GM23338 (cell line): ENCODE data around the gene VPS4A. TPM values are rescaled to one million over a fixed set of nuclear protein-coding genes. Genes with fewer than 3 reads are reported as not detected.

Experiments used
- ATAC-seq: fragments of 200-7000 bp; cut with Tn5 transposase; 3 replicates; pipeline ENCODE4 v1.9.1; 2020
- DNase-seq: peaks from one replicate; pipeline ENCODE4 v3.0.0-alpha.2; 2015; ENCODE audit warnings: low spot score
- H2AFZ ChIP-seq: fragments of 200-600 bp; sonication (generic); 2 replicates; pipeline ENCODE4 v1.8.0; 2016; ENCODE audit warnings: antibody characterized with exemption, mild to moderate bottlenecking, moderate library complexity
- H3F3A ChIP-seq: fragments of 200-600 bp; sonication (generic); replicated peaks from 2 replicates; pipeline ENCODE4 v1.8.0; 2017; ENCODE audit warnings: antibody characterized with exemption, mixed run types, low read depth
- H3K27ac ChIP-seq: fragments of 200-600 bp; sonication (generic); 2 replicates; pipeline ENCODE4 v1.6.1; 2016; ENCODE audit warnings: low read depth
- H3K27me3 ChIP-seq: fragments of 200-600 bp; sonication (generic); 2 replicates; pipeline ENCODE4 v1.8.0; 2016; ENCODE audit warnings: mild to moderate bottlenecking, mixed run types, moderate library complexity; ENCODE audit not compliant: insufficient read depth
- H3K36me3 ChIP-seq: fragments of 200-600 bp; sonication (generic); 2 replicates; pipeline ENCODE4 v1.8.0; 2016; ENCODE audit warnings: mild to moderate bottlenecking; ENCODE audit not compliant: insufficient read depth
- H3K4me1 ChIP-seq: fragments of 200-600 bp; sonication (generic); 2 replicates; pipeline ENCODE4 v1.8.0; 2016; ENCODE audit warnings: mild to moderate bottlenecking, moderate library complexity; ENCODE audit not compliant: insufficient read depth
- H3K4me2 ChIP-seq: fragments of 200-600 bp; sonication (generic); 2 replicates; pipeline ENCODE4 v1.7.1; 2017; ENCODE audit warnings: mixed run types
- H3K4me3 ChIP-seq: fragments of 200-600 bp; sonication (generic); 2 replicates; pipeline ENCODE4 v1.6.1; 2016; ENCODE audit warnings: mixed run types
- H3K79me2 ChIP-seq: fragments of 200-600 bp; sonication (generic); replicated peaks from 2 replicates; pipeline ENCODE4 v1.8.0; 2017; ENCODE audit warnings: mild to moderate bottlenecking; ENCODE audit not compliant: insufficient read depth
- H3K9me2 ChIP-seq: fragments of 200-600 bp; sonication (generic); 2 replicates; pipeline ENCODE4 v1.8.0; 2017; ENCODE audit not compliant: insufficient read depth
- H4K20me1 ChIP-seq: fragments of 200-600 bp; sonication (generic); replicated peaks from 2 replicates; pipeline ENCODE4 v1.8.0; 2017; ENCODE audit warnings: mild to moderate bottlenecking; ENCODE audit not compliant: insufficient read depth
- H3K27ac Mint-ChIP-seq: 2 replicates; pipeline ENCODE4 v1.8.0; 2020; ENCODE audit warnings: inconsistent platforms, mild to moderate bottlenecking, moderate library complexity, mixed read lengths
- H3K27me3 Mint-ChIP-seq: 3 replicates; pipeline ENCODE4 v1.8.0; 2022; ENCODE audit warnings: low read depth, mild to moderate bottlenecking, moderate library complexity, mixed read lengths, inconsistent platforms; ENCODE audit not compliant: insufficient read depth, poor library complexity
- H3K36me3 Mint-ChIP-seq: 3 replicates; pipeline ENCODE4 v1.8.0; 2021; ENCODE audit warnings: low read depth, mild to moderate bottlenecking, inconsistent platforms, moderate library complexity, mixed read lengths
- H3K4me1 Mint-ChIP-seq: 3 replicates; pipeline ENCODE4 v1.8.0; 2020; ENCODE audit warnings: mild to moderate bottlenecking, inconsistent platforms, mixed read lengths
- H3K4me3 Mint-ChIP-seq: 3 replicates; pipeline ENCODE4 v1.8.0; 2021; ENCODE audit warnings: moderate library complexity, mild to moderate bottlenecking, inconsistent platforms, mixed read lengths
- H3K9me3 Mint-ChIP-seq: 3 replicates; pipeline ENCODE4 v1.8.0; 2020; ENCODE audit warnings: moderate library complexity, mild to moderate bottlenecking, inconsistent platforms, mixed read lengths
- CREB1 ChIP-seq: fragments of 250-450 bp; sonication (Bioruptor Pico); IDR thresholded peaks from 2 replicates; pipeline ENCODE4 v1.5.0; 2020; ENCODE audit warnings: low read depth, mild to moderate bottlenecking, moderate library complexity
- CTCF ChIP-seq, 2 experiments: fragments of 200-600 bp in 1 of 2; sonication (generic) in 1 of 2; conservative IDR thresholded peaks; 2 replicates each; pipeline versions ENCODE4 v1.5.1 to v1.6.1; 2016 to 2017; ENCODE audit warnings: antibody characterized with exemption in 2 of 2, low read depth in 2 of 2, mild to moderate bottlenecking in 2 of 2, moderate library complexity in 1 of 2
- ETS1 ChIP-seq: IDR thresholded peaks from 2 replicates; pipeline ENCODE4 v1.6.1; 2016; ENCODE audit warnings: antibody characterized with exemption
- EZH2 ChIP-seq: fragments of 200-600 bp; sonication (generic); IDR thresholded peaks from one replicate; pipeline ENCODE4 v1.8.0; 2017; ENCODE audit warnings: antibody characterized with exemption, mild to moderate bottlenecking, low read depth; ENCODE audit not compliant: unreplicated experiment
- EZH2phosphoT487 ChIP-seq: fragments of 200-600 bp; sonication (generic); IDR thresholded peaks from one replicate; pipeline ENCODE4 v1.8.1; 2018; ENCODE audit warnings: antibody characterized with exemption; ENCODE audit not compliant: unreplicated experiment
- JUNB ChIP-seq: IDR thresholded peaks from one replicate; pipeline ENCODE4 v1.6.1; 2016; ENCODE audit warnings: antibody characterized with exemption; ENCODE audit not compliant: unreplicated experiment
- NANOG ChIP-seq: IDR thresholded peaks from 2 replicates; pipeline ENCODE4 v1.6.1; 2016; ENCODE audit warnings: antibody characterized with exemption, borderline replicate concordance
- POLR2AphosphoS5 ChIP-seq: IDR thresholded peaks from 2 replicates; pipeline ENCODE4 v1.6.1; 2016; ENCODE audit warnings: antibody characterized with exemption, low read depth
- REST ChIP-seq: IDR thresholded peaks from one replicate; pipeline ENCODE4 v1.6.1; 2018; ENCODE audit warnings: antibody characterized with exemption; ENCODE audit not compliant: unreplicated experiment
- STAT1 ChIP-seq: IDR thresholded peaks from one replicate; pipeline ENCODE4 v1.6.1; 2016; ENCODE audit warnings: antibody characterized with exemption; ENCODE audit not compliant: unreplicated experiment
- ZNF114 ChIP-seq: fragments of 250-450 bp; sonication (Bioruptor Pico); IDR thresholded peaks from 2 replicates; pipeline ENCODE4 v1.5.0; 2020; ENCODE audit warnings: mild to moderate bottlenecking, moderate library complexity
- ZNF331 ChIP-seq: fragments of 250-450 bp; sonication (Bioruptor Pico); IDR thresholded peaks from 2 replicates; pipeline ENCODE4 v1.5.0; 2020; ENCODE audit warnings: low read depth, mild to moderate bottlenecking, moderate library complexity
- ZNF462 ChIP-seq: fragments of 250-450 bp; sonication (Bioruptor Pico); IDR thresholded peaks from 2 replicates; pipeline ENCODE4 v1.5.0; 2020; ENCODE audit warnings: mild to moderate bottlenecking, moderate library complexity
- polyA plus RNA-seq: library from polyadenylated mRNA; unstranded; fragments of >200 nt; fragmentation: Nextera tagmentation; extraction: Ambion mirVana; gene quantifications from 2 replicates; pipeline ENCODE4 v1.2.1, GENCODE V29; 2016
- total RNA-seq: library from RNA; depleted of rRNA; stranded (reverse); fragments of >200 nt; shearing (Covaris generic); gene quantifications from 2 replicates; pipeline ENCODE4 v1.2.3, GENCODE V29; 2014

Gene VPS4A
- total and polyA plus RNA-seq, 2 experiments from 2014 or later, result 29.1 to 32.7 TPM

GRCh38 chr16:69340095-69340644 lies 29.0 kb downstream of the VPS4A start:
- Mint-ChIP-seq H3K4me3 (peak overlapping the region; percentile 99), H3K36me3 (peaks cover 77% of the 10 kb centered on the region), H3K27me3 (peaks cover 13% of the 10 kb centered on the region), H3K9me3 (no peaks in the 10 kb centered on the region; the same call in 2 of the 3 replicates), H3K27ac (peak overlapping the region; percentile 99), H3K4me1 (peaks cover 22% of the 10 kb centered on the region)
- TF ChIP-seq EZH2 (no peak), ZNF462 (CRISPR knock-in tag) (no peak), NANOG (no peak), CREB1 (no peak), JUNB (no peak), ZNF114 (CRISPR knock-in tag) (no peak), CTCF (conservative IDR thresholded peaks at IDR 0.05; ENCODE audit: low read depth in 2 of 2) (no peak), POLR2AphosphoS5 (no peak), STAT1 (no peak), REST (no peak), EZH2phosphoT487 (no peak), ETS1 (no peak), ZNF331 (no peak)
- H3K36me3 ChIP-seq, result peaks cover 41% of the 10 kb centered on the region
- no peak; the same call in 2 of the 3 replicates for ATAC-seq
- no peak for DNase-seq
- H3K4me3 ChIP-seq, result peak overlapping the region; percentile 99
- H3K79me2 ChIP-seq, result peaks cover 52% of the 10 kb centered on the region
- no peaks in the 10 kb centered on the region for H3K9me2 ChIP-seq
- H3K27me3 ChIP-seq, result no peaks in the 10 kb centered on the region
- H4K20me1 ChIP-seq, result 0 out of 2 replicates have a peak, but pooled peaks cover 11% of the 10 kb centered on the region
- H3K4me1 ChIP-seq, result peaks cover 15% of the 10 kb centered on the region; the same call in 1 of the 2 replicates
- H3F3A ChIP-seq, result peaks cover 32% of the 10 kb centered on the region; the same call in 1 of the 2 replicates
- peak overlapping the region; percentile 92 for H3K27ac ChIP-seq
- H3K4me2 ChIP-seq, result peak overlapping the region; percentile 100
- H2AFZ ChIP-seq, result no peak overlapping the region
